DMS53 treated with DMSO at 0.1 percent for 48 hours (cell line): ENCODE measurements around the gene DIP2C.
"Not testable (repeated sequence)": the region's sequence is repeated elsewhere in the genome, so short reads cannot be mapped to it uniquely, and the experiment has no call there.

Experiments used
- DNase-seq: peaks from one replicate; lab custom pipeline; 2025; ENCODE audit not compliant: unreplicated experiment; lab: John Stamatoyannopoulos, UW

Gene DIP2C

DNA sequence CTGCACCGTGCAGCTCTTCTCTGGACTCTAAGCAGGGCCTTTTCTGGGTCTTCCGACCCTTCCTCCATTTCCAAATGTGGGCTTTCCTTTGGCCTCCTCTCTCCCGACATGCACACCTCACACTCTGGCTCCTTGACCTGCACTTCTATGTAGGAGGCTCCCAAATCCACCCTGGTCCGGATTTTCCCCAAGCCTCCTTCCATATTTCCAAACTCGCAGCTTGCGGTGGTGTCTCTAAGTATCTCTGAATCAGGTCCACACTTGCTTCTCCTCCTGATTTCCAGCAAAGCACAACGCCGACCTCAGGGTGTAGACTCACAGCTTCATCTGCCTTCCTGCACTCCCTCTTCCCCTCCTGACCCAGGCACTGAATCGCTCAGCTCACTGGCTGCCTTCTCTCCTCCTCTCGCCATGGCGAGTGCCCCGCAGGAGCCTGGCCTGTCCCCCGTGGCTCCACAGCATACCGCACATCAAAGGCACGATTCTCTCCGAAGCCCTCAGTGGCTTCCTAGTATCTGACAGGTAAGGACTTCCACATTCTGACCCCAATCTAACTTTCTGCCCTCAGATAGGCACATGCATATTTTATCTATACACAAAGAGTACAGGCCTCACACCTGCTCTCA, 27.8 kb downstream of the DIP2C start:
- DNase-seq: no peak

GRCh38 chr10:660970-661596, 28.4 kb downstream of the DIP2C start:
- no peak for DNase-seq

- no peak for DNase-seq
Observed at GRCh38 chr10:660413-660969, 29.0 kb downstream of the DIP2C start.

DNA sequence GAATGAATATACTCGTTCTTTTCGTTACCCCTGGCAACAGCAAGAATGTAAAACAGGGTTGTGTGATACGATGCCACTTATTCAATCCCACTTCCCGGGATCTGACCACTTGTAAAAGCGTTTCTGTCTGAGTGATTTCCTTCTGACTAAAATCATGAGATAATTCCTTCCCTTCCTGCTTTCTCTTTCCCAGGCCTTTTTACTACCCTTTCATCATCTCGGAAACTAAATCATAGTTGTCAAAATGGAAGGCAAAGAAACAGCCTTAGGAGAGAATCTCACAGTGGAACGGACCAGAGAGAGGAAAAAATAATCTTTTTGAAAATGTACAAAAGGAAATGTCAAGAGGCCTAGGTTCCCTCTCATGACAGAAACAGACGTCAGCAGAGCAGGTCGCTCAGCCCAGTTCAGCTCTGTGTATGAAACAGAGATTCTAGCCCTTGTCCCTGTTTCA, 29.8 kb downstream of the DIP2C start:
- no peak for DNase-seq

GRCh38 chr10:657816-658350, 31.6 kb downstream of the DIP2C start:
- not testable (repeated sequence) for DNase-seq

GRCh38 chr10:656883-657282, 32.6 kb downstream of the DIP2C start:
- DNase-seq: no peak

- no peak for DNase-seq
Observed at GRCh38 chr10:655184-655583, 34.3 kb downstream of the DIP2C start.

GRCh38 chr10:654647-654996, 34.8 kb downstream of the DIP2C start:
- no peak for DNase-seq

DNA sequence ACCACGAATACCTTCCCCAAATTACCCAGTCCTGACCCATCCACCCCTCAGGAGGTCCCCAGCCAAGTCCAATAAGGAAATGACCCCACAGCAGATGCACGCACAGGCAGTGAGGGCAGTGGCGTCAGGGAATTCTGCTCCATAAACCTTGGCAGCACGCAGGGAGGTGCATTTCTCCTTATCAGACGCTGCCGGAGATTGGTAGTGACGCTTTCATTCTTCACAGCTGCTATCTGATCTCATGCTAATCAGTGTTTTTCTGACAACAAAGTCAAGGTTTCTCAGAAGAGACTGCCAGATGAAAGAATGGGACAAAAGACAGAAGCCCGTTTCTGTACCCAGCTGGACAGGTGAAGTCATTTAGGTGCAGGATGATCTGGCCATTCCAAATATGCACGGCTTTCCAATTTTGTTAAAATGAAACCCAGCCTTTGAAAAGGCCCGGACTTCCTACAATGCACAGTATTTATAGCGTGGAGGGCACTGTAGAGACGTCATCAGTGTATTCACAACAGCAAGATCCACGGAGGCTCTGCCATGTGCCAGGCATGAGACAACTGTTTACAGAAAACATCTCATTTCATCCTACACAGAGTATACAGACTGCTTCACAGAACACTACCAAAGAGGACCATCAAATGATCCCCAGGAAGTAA, 35.3 kb downstream of the DIP2C start:
- DNase-seq: no peak

GRCh38 chr10:652832-653459, 36.5 kb downstream of the DIP2C start:
- DNase-seq: not testable (repeated sequence)

- DNase-seq: no peak
Observed at GRCh38 chr10:652233-652632, 37.2 kb downstream of the DIP2C start.

- DNase-seq: no peak
Observed at GRCh38 chr10:651692-652091, 37.8 kb downstream of the DIP2C start.

- DNase-seq: no peak
Observed at GRCh38 chr10:650886-651615, 38.4 kb downstream of the DIP2C start.

DNA sequence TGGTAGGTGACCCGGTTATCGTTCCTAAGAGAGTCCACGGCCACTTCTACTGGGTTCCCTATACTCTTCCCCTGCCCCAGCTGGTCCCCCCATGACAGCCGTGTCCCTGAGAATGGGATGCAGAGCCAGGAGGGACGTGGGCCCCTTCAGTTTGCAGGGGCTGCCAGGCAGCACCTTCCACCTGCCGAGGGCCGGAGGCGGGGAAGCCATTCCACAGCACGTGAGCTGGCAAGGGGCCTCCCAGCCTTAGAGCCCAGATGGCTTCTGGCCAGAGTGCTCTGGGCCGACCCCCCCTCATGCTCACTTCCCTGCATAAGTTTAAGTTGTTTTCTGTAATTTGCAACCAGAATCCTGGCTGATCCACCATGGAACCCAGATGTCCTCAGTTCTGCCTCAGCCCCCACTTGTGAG, 39.0 kb downstream of the DIP2C start:
- peak; percentile 55 for DNase-seq

GRCh38 chr10:649798-650440, 39.5 kb downstream of the DIP2C start:
- DNase-seq: peak; percentile 99

GRCh38 chr10:649445-649797, 40.0 kb downstream of the DIP2C start:
- no peak for DNase-seq

GRCh38 chr10:647019-647418, 42.4 kb downstream of the DIP2C start:
- not testable (repeated sequence) for DNase-seq

DNA sequence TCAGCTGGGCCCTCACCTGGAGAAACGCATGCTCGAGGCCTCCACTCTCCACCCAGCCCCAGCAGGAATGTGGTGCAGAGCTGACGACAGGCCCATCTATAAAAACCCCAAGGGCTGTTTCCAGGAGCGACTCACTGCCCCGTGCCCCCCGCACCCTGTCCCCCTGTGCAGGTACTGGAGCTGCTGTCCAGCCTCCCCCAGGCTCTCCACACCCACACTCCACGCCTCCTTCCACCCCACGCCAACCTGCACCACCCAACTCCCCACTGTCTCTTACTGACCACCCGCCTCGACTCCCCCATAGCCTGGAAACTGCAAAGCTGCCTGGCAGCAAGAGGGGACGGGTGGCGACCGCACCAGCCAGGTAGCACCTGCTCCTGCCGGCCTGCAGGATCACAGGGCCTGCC, 43.3 kb downstream of the DIP2C start:
- DNase-seq: no peak

- no peak for DNase-seq
Observed at GRCh38 chr10:644943-645334, 44.5 kb downstream of the DIP2C start.
